ENCODE results near the gene FUZ.

Gene FUZ

GRCh38 chr19:49818649-49819370 lies 5.7 kb upstream of the FUZ start:
- peak overlapping the region; percentile 82 for H3K4me3 ChIP-seq (ENCODE audit: low read depth, low read length)
- no peak for TF ChIP-seq CTCF (IDR thresholded peaks at IDR 0.05; ENCODE audit: insufficient read depth, low read depth, low read length, missing control alignments)
- DNase-seq (ENCODE audit: low read depth): no peak

- TF ChIP-seq CTCF (IDR thresholded peaks at IDR 0.05; ENCODE audit: insufficient read depth, low read depth, low read length, missing control alignments): no peak
- peak; percentile 91 for DNase-seq (ENCODE audit: low read depth)
- peak within 1 kb of the TSS; percentile 82 for H3K4me3 ChIP-seq (ENCODE audit: low read depth, low read length)
Observed at GRCh38 chr19:49817964-49818648, 5.0 kb upstream of the FUZ start, which contains the start of gene MED25. Gene MED25 (plus strand): TSS chr19:49818289. CDS start chr19:49818342, 53 bp downstream.

- H3K4me3 ChIP-seq (ENCODE audit: low read depth, low read length): no peak overlapping the region
- no peak for TF ChIP-seq CTCF (IDR thresholded peaks at IDR 0.05; ENCODE audit: insufficient read depth, low read depth, low read length, missing control alignments)
- no peak for DNase-seq (ENCODE audit: low read depth)
Observed at GRCh38 chr19:49816590-49816989, 3.5 kb upstream of the FUZ start.

GRCh38 chr19:49814010-49814409 lies 918 bp upstream of the FUZ start:
- DNase-seq (ENCODE audit: low read depth): no peak
- H3K4me3 ChIP-seq (ENCODE audit: low read depth, low read length): peak overlapping the region; percentile 82
- TF ChIP-seq CTCF (IDR thresholded peaks at IDR 0.05; ENCODE audit: insufficient read depth, low read depth, low read length, missing control alignments): no peak

- peak overlapping the region; percentile 82 for H3K4me3 ChIP-seq (ENCODE audit: low read depth, low read length)
- no peak for DNase-seq (ENCODE audit: low read depth)
- no peak for TF ChIP-seq CTCF (IDR thresholded peaks at IDR 0.05; ENCODE audit: insufficient read depth, low read depth, low read length, missing control alignments)
Observed at GRCh38 chr19:49812452-49812996, 568 bp downstream of the FUZ start.

- TF ChIP-seq CTCF (IDR thresholded peaks at IDR 0.05; ENCODE audit: insufficient read depth, low read depth, low read length, missing control alignments): no peak
- no peak overlapping the region for H3K4me3 ChIP-seq (ENCODE audit: low read depth, low read length)
- no peak for DNase-seq (ENCODE audit: low read depth)
Observed at GRCh38 chr19:49811328-49811727, 1.8 kb downstream of the FUZ start.

Data from GM12865 (cell line).